Testis (tissue), 3 donors: ENCODE data around the gene CD244. TPM values are rescaled to one million over a fixed set of nuclear protein-coding genes. Genes with fewer than 3 reads are reported as not detected.

Experiments
- DNase-seq: peaks from one replicate; pipeline ENCODE4 v3.0.0-alpha.2; 2019
- H3K27ac ChIP-seq, 2 donors: fragments of 200-600 bp; sonication (generic); one replicate each; pipeline ENCODE4 v1.5.1; 2019
- H3K27me3 ChIP-seq: fragments of 200-600 bp; sonication (generic); one replicate; pipeline ENCODE4 v1.5.1; 2019
- H3K36me3 ChIP-seq: fragments of 200-600 bp; sonication (generic); one replicate; pipeline ENCODE4 v1.5.1; 2017; ENCODE audit warnings: low read depth; ENCODE audit errors: missing control alignments
- H3K4me1 ChIP-seq: fragments of 200-600 bp; sonication (generic); one replicate; pipeline ENCODE4 v1.5.1; 2019
- H3K4me3 ChIP-seq, 2 donors: fragments of 200-600 bp; sonication (generic); one replicate each; pipeline ENCODE4 v1.5.1; 2017 to 2019
- H3K9me3 ChIP-seq: fragments of 200-600 bp; sonication (generic); one replicate; pipeline ENCODE4 v1.5.1; 2017
- POLR2A ChIP-seq: fragments of 450-650 bp; IDR thresholded peaks from one replicate; pipeline ENCODE4 v1.6.1; 2017; ENCODE audit warnings: antibody characterized with exemption, mild to moderate bottlenecking, moderate library complexity
- WGBS, 2 donors: methylation state at CpG; one replicate each; pipeline ENCODE4 v1.1.5; 2018; 5-methylcytosine and 5-hydroxymethylcytosine counted together
- intact Hi-C: fragments of 100-400 bp; cut with DNase I; formaldehyde crosslinking; loops from one replicate; pipeline ENCODE4 v1.15.1; 2023; ENCODE audit warnings: low total_unique reads
- polyA plus RNA-seq: library from polyadenylated mRNA; stranded (reverse); fragments of 350-450 nt; fragmentation: Illumina TruSeq; extraction: RNeasy Lipid Tissue Mini Kit (QIAGEN cat#74804); gene quantifications from one replicate; pipeline ENCODE4 v1.2.3, GENCODE V29; 2014; ENCODE audit warnings: low read depth, low replicate concordance; ENCODE audit not compliant: insufficient read depth
- total RNA-seq, 2 donors: library from RNA; depleted of rRNA; stranded (reverse); fragments of >200 nt; gene quantifications; one replicate each; pipeline ENCODE4 v1.2.3, GENCODE V29; 2016
- TF ChIP-seq, protein P1 (sequence below), 3 experiments: fragments of 450-650 bp in 2 of 3; fragments of 200-600 bp in 1 of 3; sonication (generic) in 1 of 3; IDR thresholded peaks; one replicate each; pipeline ENCODE4 v1.5.1; 2016 to 2019; ENCODE audit warnings: antibody characterized with exemption in 3 of 3, mild to moderate bottlenecking in 2 of 3, moderate library complexity in 1 of 3

CD244 gene
- total and polyA plus RNA-seq, 3 donors from 2014 or later, result 1.4 to 2.4 (median 2.3) TPM

DNA sequence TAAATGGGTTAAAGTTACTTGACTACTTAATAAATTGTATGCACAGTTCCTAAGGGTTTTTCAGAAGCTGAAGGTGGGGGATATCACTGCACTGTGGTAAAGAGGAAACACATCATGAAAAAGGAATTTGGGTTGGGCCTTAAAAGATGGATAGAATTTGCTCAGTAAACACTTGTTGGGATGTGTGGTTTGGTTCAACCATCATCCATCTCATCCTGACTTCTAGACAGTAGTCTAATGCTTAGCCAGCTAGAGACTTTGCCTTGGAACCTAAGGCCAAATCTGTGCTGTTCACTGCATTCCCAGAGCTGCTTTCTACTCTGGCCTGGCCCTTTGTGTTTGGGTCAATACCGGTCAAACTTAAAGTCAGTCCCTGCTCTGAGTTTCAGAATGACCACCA lies 36.1 kb downstream of the CD244 start:
- no peaks in the 10 kb centered on the region for H3K9me3 ChIP-seq
- DNase-seq, result no peak
- H3K27ac ChIP-seq, result no peak overlapping the region
- 100% methylated on average over 1 of the region's 1 CpG for whole genome bisulfite sequencing, 2 donors
- no peak overlapping the region for H3K4me3 ChIP-seq
- no peaks in the 10 kb centered on the region for H3K4me1 ChIP-seq
- intact Hi-C loops, result no loop called here
- no peak for TF ChIP-seq POLR2A
- TF ChIP-seq, protein P1, sequence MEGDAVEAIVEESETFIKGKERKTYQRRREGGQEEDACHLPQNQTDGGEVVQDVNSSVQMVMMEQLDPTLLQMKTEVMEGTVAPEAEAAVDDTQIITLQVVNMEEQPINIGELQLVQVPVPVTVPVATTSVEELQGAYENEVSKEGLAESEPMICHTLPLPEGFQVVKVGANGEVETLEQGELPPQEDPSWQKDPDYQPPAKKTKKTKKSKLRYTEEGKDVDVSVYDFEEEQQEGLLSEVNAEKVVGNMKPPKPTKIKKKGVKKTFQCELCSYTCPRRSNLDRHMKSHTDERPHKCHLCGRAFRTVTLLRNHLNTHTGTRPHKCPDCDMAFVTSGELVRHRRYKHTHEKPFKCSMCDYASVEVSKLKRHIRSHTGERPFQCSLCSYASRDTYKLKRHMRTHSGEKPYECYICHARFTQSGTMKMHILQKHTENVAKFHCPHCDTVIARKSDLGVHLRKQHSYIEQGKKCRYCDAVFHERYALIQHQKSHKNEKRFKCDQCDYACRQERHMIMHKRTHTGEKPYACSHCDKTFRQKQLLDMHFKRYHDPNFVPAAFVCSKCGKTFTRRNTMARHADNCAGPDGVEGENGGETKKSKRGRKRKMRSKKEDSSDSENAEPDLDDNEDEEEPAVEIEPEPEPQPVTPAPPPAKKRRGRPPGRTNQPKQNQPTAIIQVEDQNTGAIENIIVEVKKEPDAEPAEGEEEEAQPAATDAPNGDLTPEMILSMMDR (IDR thresholded peaks at IDR 0.05), result no peak
- H3K27me3 ChIP-seq, result no peaks in the 10 kb centered on the region
- no peaks in the 10 kb centered on the region for H3K36me3 ChIP-seq

DNA sequence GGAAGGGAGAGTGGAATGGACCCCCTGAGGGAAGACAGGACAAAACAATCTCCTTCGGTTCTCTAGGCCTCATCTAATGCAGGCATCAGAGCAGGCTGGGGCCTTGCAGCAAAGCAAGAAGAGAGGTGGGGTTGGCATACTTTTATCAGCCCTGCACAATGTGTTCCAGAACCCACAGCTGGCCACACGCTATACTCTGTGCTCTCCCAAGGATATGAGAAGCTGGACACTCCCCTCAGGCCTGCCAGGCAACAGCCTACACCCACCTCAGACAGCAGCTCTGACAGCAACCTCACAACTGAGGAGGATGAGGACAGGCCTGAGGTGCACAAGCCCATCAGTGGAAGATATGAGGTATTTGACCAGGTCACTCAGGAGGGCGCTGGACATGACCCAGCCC lies 39.4 kb downstream of the CD244 start:
- Histone ChIP-seq H3K4me1 (no peaks in the 10 kb centered on the region), H3K36me3 (no peaks in the 10 kb centered on the region), H3K9me3 (no peaks in the 10 kb centered on the region), H3K4me3 (no peak overlapping the region), H3K27me3 (no peaks in the 10 kb centered on the region), H3K27ac (no peak overlapping the region)
- TF ChIP-seq POLR2A, result no peak
- TF ChIP-seq, protein P1 (IDR thresholded peaks at IDR 0.05), result no peak
- WGBS, 2 donors, result 52 to 60% methylated on average over 3 of the region's 3 CpGs
- intact Hi-C loops, result no loop called here
- peak; percentile 33 for DNase-seq

DNA sequence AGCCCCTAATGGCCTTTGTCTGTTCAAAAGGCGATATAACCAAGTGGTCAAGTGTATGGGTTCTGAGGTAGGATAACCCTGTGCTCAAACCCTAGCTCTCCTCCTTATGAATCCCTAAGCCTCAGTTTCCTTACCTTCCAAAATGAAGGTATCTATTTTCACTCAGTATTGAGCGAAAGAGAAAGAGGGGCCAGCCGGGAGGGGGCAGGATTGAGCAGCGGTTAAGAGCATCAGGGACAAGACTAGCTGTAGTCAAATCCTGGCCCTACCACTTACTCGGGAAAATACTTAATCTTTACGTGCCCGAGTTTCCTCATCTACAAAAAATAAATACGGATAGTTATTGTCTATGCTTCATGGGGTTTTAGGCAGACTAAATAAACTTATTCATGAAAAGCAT lies 41.1 kb downstream of the CD244 start:
- TF ChIP-seq, protein P1 (IDR thresholded peaks at IDR 0.05), result peak in 1 of 3 experiments; percentile 11
- no peak for TF ChIP-seq POLR2A
- no peak for DNase-seq
- H3K4me3 ChIP-seq, result peak overlapping the region; percentile 15 to 22
- H3K36me3 ChIP-seq, result no peaks in the 10 kb centered on the region
- no peaks in the 10 kb centered on the region for H3K27me3 ChIP-seq
- intact Hi-C loops, result no loop called here
- H3K9me3 ChIP-seq, result no peaks in the 10 kb centered on the region
- 43 to 64% methylated on average over 8 of the region's 8 CpGs for WGBS, 2 donors
- no peaks in the 10 kb centered on the region for H3K4me1 ChIP-seq
- H3K27ac ChIP-seq, result no peak overlapping the region

DNA sequence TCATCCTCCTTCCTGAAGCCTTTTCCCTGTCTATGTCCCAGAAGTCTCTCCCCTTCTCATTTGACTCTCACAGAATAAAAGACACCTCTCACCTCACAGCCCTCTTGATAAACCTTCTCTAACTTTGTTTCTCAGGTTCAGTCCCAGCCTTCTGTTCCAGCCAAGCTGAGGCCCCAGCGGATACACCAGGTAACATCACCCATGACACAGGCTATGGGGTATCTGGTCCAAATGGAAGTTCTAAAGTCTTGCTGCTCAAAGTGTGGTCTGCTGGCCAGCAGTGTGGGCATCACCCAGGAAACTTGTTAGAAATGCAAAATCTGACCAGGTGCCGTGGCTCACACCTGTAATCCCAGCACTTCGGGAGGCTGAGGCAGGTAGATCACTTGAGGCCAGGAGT lies 43.5 kb downstream of the CD244 start:
- Histone ChIP-seq H3K9me3 (no peaks in the 10 kb centered on the region), H3K27ac (no peak overlapping the region), H3K27me3 (no peaks in the 10 kb centered on the region), H3K4me1 (no peaks in the 10 kb centered on the region), H3K36me3 (no peaks in the 10 kb centered on the region), H3K4me3 (no peak overlapping the region)
- TF ChIP-seq POLR2A, result no peak
- TF ChIP-seq, protein P1 (IDR thresholded peaks at IDR 0.05), result no peak
- no peak for DNase-seq
- intact Hi-C loops, result no loop called here
- 61 to 83% methylated on average over 3 of the region's 3 CpGs for WGBS, 2 donors

DNA sequence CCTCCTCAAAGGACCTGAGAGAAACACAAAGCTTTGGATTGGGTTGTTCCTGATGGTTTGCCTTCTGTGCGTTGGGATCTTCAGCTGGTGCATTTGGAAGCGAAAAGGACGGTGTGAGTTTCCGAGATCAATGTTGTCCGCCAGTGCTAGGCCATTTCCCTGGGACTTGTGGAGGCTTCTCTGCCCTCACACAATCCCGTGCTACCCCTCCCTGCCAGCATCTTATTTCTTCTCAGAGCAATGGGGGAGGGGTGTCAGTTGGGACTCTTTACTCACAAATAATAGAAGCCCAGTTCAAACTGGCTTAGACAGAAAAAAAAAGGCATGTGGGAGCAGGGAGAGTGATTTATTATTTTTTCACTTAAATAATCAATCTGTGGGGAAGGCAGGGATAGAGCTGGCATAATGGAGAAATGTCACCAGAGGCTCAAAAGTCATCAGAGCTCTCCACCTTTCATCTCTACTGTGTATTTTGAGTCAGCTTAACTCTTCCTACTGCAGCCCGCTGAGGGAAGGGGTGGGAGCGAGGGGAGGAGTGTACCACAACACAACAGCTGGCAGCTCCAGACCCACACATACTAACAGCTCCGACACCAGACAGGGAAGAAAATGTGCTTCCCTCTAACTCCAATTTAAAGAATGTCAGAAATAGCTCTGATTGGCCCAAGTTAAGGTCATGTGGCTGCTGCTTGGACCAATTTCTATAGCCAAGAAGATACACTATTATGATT lies 44.3 kb downstream of the CD244 start:
- H3K27ac ChIP-seq, result no peak overlapping the region
- DNase-seq, result no peak
- no peaks in the 10 kb centered on the region for H3K27me3 ChIP-seq
- H3K4me3 ChIP-seq, result no peak overlapping the region
- no peaks in the 10 kb centered on the region for H3K36me3 ChIP-seq
- H3K9me3 ChIP-seq, result no peaks in the 10 kb centered on the region
- no peaks in the 10 kb centered on the region for H3K4me1 ChIP-seq
- TF ChIP-seq, protein P1 (IDR thresholded peaks at IDR 0.05), result no peak
- no peak for TF ChIP-seq POLR2A
- 76 to 81% methylated on average over 8 to 9 of the region's 9 CpGs for WGBS, 2 donors
- intact Hi-C loops, result no loop called here
